Epidermal melanocyte (primary cell): ENCODE data around the gene F2.
A peak's percentile ranks its signal among the peaks of the same experiment; 100 is the strongest.
"Not testable (repeated sequence)": the region's sequence is repeated elsewhere in the genome, so short reads cannot be mapped to it uniquely, and the experiment has no call there.

ENCODE experiments used
- DNase-seq: peaks from one replicate; pipeline ENCODE4 v3.0.0; 2011; ENCODE audit warnings: low spot score; ENCODE audit not compliant: insufficient read length

The F2 gene

GRCh38 chr11:46684367-46684766 is 34.6 kb upstream of the F2 start:
- DNase-seq, result peak; percentile 54

GRCh38 chr11:46686886-46687795 is 31.9 kb upstream of the F2 start:
- peak; percentile 37 for DNase-seq

GRCh38 chr11:46690702-46691101 is 28.3 kb upstream of the F2 start:
- no peak for DNase-seq

GRCh38 chr11:46692450-46692849 is 26.6 kb upstream of the F2 start:
- no peak for DNase-seq

- no peak for DNase-seq
These were observed 25.4 kb upstream of the F2 start for GRCh38 chr11:46693597-46694012.

- DNase-seq, result no peak
These were observed 24.9 kb upstream of the F2 start for GRCh38 chr11:46694072-46694471.

GRCh38 chr11:46694607-46695006 is 24.4 kb upstream of the F2 start:
- DNase-seq, result no peak

- no peak for DNase-seq
These were observed 23.4 kb upstream of the F2 start for GRCh38 chr11:46695345-46696211.

- DNase-seq, result no peak
These were observed 22.8 kb upstream of the F2 start for GRCh38 chr11:46696212-46696558.

- DNase-seq, result no peak
These were observed 21.7 kb upstream of the F2 start for GRCh38 chr11:46697303-46697702.

- no peak for DNase-seq
These were observed 21.3 kb upstream of the F2 start for GRCh38 chr11:46697723-46698122.

GRCh38 chr11:46698597-46698996 is 20.4 kb upstream of the F2 start:
- no peak for DNase-seq

GRCh38 chr11:46700241-46701077 is 18.6 kb upstream of the F2 start, which contains the start of the genes ARHGAP1 and ZNF408:
Gene ARHGAP1, minus strand, starts transcription at chr11:46700619. Its CDS starts 4,512 bp downstream, at chr11:46696107.
Gene ZNF408, plus strand, starts transcription at chr11:46701031. Its CDS starts 17 bp downstream, at chr11:46701048.
- peak; percentile 68 for DNase-seq

- no peak for DNase-seq
These were observed 17.8 kb upstream of the F2 start for GRCh38 chr11:46701078-46701654.

- DNase-seq, result no peak
These were observed 13.8 kb upstream of the F2 start for GRCh38 chr11:46705070-46705688.

- no peak for DNase-seq
These were observed 12.1 kb upstream of the F2 start for GRCh38 chr11:46706886-46707285.

- not testable (repeated sequence) for DNase-seq
These were observed 9.7 kb upstream of the F2 start for GRCh38 chr11:46709351-46709750.

- DNase-seq, result peak; percentile 60
These were observed 8.2 kb upstream of the F2 start for GRCh38 chr11:46710821-46711269.

- DNase-seq, result no peak
These were observed 7.7 kb upstream of the F2 start for GRCh38 chr11:46711303-46711702.

GRCh38 chr11:46712874-46713576 is 6.0 kb upstream of the F2 start:
- no peak for DNase-seq
